Neural cell (in vitro differentiated cells): ENCODE measurements around the gene FAN1. TPM values are rescaled to one million over a fixed set of nuclear protein-coding genes. Genes with fewer than 3 reads are reported as not detected.

Source experiments
- polyA plus RNA-seq: library from polyadenylated mRNA; depleted of rRNA; stranded (reverse); fragments of >200 nt; gene quantifications from 2 replicates; pipeline ENCODE4 v1.2.3, GENCODE V29; 2014
- small RNA-seq, 3 experiments: library from RNA; depleted of rRNA; stranded (forward); fragments of <200 nt; gene quantifications; one replicate each; pipeline ENCODE3, GENCODE V24; 2012

FAN1 gene
- polyA plus RNA-seq, 1 donor from 2014 or later, result 38.5 TPM

Small RNAs within 50 kb of the gene (small RNA-seq; reads per million reads assigned to genes)
- 0 reads per million in 3 experiments for gene RNU6-466P

Other genes with a start within 250 kb of the FAN1 start
- 1.8 and 2.3 TPM in 2 replicates for gene MTMR10, start 87.7 kb downstream of the FAN1 start, polyA plus RNA-seq
- gene TRPM1, start 197.8 kb downstream of the FAN1 start, polyA plus RNA-seq, result not detected in 2 replicates